ENCODE results near the gene NFATC4.
"Not testable (repeated sequence)": the region's sequence is repeated elsewhere in the genome, so short reads cannot be mapped to it uniquely, and the experiment has no call there.

The NFATC4 gene

DNA sequence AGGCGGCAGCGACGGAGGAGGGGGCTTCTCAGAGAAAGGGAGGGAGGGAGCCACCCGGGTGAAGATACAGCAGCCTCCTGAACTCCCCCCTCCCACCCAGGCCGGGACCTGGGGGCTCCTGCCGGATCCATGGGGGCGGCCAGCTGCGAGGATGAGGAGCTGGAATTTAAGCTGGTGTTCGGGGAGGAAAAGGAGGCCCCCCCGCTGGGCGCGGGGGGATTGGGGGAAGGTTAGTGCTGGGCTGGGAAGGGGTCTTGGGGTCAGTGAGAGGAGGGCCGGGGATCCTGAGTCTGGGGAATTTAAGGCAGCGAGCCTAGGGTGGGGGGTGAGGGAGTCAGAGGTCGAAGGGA is 203 bp downstream of the NFATC4 start:
- DNase-seq (ENCODE audit: low spot score) = no peak

DNA sequence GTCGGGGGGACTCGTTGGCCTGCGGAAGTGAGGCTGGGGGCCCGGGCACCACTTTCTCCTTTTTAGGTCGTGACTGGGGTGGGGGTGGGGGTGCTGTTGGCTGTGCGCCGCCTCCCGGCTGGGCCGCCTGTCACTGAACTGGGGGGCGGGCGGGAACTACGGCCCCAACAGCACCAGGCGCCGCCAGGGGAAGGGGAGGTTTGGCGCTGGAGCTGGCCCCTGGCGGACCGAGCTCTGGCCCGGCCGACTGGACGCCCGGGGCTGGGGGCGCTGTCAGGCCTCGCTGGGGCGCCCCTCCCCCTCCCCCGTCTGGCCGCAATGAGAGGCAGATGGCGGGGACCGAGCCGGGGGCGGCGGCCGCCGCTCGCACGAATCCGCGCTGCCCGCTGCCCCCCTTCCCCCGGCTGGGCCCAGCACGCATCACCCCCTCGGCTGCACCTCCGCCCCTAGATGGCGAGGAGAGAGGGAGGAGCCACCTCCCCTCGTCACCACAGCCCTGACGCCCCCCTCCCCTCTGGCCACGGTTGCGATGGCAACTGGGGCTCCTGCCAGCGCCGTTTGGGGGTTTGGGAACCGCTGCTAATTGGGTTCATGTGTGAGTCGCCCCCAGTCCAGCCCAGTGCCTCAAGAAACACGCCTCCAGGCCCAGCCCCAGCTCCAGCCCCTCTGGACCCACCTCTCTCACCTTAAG is 723 bp downstream of the NFATC4 start:
- DNase-seq (ENCODE audit: low spot score) = no peak

DNA sequence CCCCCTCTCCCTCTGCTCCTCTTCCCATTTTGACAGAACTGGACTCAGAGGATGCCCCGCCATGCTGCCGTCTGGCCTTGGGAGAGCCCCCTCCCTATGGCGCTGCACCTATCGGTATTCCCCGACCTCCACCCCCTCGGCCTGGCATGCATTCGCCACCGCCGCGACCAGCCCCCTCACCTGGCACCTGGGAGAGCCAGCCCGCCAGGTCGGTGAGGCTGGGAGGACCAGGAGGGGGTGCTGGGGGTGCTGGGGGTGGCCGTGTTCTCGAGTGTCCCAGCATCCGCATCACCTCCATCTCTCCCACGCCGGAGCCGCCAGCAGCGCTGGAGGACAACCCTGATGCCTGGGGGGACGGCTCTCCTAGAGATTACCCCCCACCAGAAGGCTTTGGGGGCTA is 1.5 kb downstream of the NFATC4 start:
- DNase-seq (ENCODE audit: low spot score) = no peak

DNA sequence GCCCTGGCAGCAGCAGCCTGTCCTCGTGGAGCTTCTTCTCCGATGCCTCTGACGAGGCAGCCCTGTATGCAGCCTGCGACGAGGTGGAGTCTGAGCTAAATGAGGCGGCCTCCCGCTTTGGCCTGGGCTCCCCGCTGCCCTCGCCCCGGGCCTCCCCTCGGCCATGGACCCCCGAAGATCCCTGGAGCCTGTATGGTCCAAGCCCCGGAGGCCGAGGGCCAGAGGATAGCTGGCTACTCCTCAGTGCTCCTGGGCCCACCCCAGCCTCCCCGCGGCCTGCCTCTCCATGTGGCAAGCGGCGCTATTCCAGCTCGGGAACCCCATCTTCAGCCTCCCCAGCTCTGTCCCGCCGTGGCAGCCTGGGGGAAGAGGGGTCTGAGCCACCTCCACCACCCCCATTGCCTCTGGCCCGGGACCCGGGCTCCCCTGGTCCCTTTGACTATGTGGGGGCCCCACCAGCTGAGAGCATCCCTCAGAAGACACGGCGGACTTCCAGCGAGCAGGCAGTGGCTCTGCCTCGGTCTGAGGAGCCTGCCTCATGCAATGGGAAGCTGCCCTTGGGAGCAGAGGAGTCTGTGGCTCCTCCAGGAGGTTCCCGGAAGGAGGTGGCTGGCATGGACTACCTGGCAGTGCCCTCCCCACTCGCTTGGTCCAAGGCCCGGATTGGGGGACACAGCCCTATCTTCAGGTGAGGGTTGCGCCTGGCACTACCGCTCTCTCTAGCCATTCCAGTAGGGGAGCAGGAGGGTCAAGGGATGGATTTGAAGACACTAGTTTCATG is 2.1 kb downstream of the NFATC4 start:
- DNase-seq (ENCODE audit: low spot score) = no peak

DNA sequence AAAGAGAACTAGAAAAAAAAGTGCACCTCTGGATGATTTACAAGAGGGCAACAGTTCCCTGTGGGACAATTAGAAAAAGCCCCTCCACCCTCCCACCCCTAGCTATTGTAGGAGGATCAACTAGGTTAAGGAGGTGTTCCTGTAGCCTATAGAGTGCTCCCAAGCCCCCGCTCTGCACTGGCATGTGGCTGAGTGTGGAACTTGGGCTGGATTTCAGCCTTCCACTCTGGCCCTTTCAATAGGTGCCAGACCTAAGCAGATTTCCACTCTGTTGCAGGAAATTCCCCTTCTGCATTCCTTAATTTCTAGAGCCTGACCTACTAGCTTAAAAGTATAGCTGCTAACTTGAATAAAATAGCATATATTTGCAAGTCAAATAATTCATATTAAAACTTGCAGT is 2.8 kb downstream of the NFATC4 start:
- DNase-seq (ENCODE audit: low spot score) = no peak

DNA sequence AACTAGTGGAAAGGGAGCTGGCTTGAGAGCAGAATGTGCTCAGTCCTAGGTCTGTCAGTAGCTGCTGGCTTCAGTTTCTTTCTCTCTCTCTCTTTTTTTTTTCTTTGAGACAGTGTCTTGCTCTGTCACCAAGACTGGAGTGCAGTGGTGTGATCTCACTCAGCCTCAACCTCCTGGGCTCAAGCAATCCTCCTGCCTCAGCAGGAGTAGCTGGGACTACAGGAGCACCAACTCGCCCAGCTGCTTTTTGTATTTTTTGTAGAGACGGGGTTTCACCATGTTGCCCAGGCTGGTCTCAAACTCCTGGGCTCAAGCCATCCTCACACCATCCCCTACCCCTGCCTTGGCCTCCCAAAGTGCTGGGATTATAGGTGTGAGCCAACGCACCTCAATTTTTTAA is 3.6 kb downstream of the NFATC4 start:
- DNase-seq (ENCODE audit: low spot score) = not testable (repeated sequence)

DNA sequence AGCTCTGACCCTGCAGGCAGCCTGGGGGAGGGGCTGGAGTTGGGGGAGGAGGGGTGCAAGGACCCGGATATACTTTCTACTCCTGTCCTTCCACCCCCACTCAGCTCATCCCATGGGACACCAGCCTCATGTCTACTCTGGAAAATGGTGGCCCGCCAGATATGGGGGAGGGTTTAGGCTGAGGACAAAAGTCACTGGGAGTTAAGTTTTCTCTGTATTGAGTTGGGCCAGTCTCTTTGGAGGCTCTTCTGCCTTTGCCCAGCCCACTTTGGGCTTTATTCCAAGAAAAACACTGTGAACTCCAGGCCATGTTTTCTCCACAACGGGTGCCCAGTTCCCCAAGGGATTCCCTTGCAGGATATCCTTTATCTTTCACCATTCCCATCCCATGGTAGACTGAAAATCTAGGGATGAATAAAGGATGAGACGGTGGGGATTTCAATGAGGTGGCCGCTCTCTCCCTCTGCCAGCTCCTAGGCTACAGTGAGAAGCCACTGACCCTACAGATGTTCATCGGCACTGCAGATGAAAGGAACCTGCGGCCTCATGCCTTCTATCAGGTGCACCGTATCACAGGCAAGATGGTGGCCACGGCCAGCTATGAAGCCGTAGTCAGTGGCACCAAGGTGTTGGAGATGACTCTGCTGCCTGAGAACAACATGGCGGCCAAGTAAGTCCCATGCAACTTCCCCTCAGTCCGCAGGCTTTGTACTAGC is 4.9 kb downstream of the NFATC4 start:
- no peak for DNase-seq (ENCODE audit: low spot score)

DNA sequence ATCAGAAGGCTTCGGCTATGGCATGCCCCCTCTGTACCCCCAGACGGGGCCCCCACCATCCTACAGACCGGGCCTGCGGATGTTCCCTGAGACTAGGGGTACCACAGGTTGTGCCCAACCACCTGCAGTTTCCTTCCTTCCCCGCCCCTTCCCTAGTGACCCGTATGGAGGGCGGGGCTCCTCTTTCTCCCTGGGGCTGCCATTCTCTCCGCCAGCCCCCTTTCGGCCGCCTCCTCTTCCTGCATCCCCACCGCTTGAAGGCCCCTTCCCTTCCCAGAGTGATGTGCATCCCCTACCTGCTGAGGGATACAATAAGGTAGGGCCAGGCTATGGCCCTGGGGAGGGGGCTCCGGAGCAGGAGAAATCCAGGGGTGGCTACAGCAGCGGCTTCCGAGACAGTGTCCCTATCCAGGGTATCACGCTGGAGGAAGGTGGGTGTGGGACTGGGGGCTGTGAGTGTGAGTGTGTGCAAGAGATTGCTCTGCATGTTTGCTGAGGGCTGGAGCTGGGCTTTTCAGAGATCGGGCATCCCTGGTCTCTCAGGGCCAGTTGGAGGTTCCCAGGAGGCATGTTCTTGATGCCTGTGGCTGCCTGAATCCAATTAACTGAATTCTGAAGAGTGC is 8.6 kb downstream of the NFATC4 start:
- no peak for DNase-seq (ENCODE audit: low spot score)

DNA sequence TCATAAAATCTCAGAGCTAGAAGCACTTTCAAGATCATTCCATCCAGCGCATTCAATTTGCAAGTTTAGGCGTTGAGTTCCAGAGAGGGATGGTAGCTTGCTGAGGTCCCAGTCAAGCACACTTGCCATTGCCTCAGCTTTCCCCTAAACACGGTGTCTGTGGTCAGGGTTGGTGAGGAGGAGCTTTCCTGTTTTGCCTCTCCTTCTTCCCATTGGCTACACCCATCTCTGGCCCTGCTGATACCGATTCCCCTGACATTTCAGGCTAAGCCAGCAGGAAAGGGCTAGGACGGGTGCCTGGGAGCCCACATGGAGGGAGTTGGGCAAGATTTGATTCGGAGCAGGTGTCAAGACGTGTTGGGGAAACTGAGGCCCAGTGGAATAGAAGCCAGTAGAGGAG is 9.1 kb downstream of the NFATC4 start:
- DNase-seq (ENCODE audit: low spot score) = no peak

DNA sequence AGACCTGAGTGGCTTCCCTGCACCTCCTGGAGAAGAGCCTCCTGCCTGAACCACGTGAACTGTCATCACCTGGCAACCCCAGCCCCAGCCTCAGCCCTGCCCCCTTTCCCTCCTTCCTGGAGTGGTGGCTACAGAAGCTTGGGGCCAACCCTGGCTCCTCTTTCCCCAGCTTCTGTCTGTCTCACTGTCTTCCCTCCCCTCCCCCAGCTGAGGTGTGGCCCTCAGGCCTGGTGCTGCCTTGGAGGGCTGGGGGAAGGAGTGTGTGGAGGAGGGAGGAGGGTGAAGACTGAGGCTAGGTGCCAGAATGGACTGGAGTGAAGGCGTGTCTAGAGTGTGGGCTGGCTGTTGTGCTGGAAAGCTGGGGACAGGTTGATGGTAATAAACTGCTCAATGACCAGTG is 9.7 kb downstream of the NFATC4 start:
- no peak for DNase-seq (ENCODE audit: low spot score)

DNA sequence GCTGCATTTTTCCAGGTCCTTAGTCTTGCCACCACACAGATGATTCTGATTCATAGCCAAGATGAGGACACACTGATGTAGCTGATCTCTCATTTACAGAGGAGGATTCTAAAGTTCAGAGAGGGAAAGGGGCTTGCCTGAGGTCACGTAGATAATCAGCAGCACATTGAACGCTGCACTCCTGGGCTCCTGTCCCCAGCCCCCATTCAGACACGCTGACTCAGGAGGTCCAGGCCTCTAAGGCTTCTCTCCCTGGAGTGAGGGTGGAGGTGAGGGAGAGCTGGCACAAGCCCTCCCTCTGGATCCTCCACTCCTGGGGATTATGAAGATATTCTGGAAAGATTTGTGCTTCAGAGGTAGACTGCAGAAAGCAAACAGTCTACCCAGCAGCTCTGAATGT is 10.3 kb downstream of the NFATC4 start:
- DNase-seq (ENCODE audit: low spot score) = no peak

DNA sequence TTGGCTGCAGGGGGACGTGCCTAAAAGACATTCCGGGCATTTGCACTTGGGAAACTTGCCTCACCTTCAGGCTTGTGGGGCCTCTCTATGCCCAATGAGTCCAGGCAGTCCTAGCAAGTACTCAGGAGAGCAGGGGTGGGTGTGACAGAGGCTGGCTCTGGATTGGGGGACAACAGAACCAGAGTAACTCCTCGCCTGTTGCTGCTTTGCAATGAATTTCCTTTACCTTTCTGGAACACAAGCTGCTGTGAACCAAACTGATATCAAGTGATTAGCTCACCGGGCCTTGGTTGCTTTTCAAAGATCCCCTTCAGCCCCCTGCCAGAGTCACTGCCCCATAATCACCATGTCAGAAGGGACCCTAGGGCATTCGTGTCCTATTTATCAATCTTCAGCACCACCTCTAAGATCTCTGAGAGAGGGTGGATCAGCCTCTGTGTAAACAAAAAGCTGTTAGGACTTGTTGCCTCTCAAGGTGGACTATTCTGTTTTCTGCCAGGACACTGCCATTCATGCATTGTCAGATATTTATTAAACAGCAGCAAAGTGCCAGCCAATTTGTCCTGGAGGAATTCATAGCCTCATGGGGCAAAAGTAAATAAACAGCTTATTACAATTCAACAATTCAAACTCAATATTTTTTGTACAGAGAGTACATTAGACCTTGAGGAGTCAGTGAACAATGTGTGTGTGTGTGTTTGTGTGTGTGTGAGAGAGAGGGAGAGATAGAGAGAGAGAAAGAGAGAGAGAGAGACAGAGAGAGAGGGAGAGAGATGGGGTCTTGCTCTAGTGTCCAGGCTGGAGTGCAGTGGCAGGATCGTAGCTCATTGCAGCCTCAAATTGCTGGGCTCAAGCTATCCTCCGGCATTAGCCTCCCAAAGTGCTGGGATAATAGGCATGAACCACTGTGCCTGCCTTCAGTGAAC is 11.3 kb downstream of the NFATC4 start:
- DNase-seq (ENCODE audit: low spot score) = no peak

DNA sequence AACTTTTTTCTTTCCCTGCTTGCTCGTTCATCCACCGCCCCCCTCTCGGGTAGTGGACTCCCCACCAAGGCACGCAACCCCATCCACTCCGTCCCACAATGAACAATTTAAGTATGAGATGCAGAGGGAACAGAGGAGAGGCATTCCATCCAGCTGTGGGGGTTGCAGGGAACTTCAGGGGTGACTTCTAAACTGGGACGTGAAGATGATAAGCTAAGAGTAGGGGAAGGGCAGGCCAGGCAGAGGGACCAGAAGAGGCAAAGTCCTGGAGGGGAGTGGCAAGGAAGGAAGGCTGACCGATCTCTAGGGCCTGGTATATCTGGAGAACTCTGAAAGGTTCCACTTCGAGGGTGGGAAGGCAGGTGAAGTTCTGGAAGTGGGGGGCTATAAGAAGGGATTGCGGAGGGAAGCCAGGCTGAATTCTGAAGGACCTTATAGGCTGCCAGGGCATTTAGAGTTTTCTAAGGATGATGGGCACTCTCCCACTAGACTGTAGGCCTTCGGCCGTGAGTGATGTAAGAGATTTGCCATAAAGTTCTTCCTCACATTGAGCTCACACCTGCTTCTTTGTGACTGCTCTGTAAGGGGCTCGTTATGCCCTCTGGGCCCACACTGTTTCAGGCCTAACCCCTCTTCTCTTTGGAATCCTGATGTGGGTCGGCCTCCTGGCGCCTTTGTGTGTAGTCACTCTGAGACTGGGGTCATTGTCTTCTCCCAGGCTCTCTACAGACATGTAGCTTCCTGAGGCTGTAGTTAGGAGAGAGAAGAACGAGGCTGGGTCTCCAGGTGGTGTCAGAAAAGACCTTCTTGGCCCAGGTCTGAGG is 12.1 kb downstream of the NFATC4 start:
- no peak for DNase-seq (ENCODE audit: low spot score)

DNA sequence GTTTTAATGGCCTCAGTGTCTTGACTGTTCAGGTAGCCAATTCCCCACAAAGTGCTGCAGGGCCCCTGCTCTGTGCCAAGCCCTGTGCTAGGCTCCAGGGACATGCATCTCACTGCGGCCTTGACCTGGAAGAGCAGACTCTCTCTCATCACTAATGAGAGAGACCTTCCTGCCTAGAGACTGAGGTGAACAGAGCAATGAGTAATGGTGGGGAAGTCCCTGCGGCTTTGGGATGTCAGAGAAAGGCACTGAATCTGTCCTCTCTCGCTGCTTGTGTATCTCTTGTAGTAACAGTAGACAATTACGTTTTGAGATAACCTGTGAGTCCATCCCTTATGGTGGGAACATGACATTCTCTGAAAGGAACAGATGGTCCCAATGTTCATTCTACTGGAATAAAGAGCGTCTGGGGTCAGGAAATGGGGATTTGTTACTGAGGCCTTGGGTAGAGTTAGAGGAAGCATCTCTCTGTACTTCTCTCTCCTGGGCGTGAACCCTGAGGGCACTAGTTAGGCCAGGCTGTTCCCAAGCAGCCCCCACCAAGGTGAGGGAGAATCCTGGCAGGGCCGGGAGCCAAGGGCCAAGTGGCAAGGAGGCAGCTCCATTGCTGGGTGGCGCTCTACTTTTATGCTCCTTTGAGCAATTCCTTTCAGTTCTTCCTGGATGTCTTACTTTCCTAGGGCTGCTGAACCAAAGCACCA is 13.5 kb downstream of the NFATC4 start:
- no peak for DNase-seq (ENCODE audit: low spot score)

DNA sequence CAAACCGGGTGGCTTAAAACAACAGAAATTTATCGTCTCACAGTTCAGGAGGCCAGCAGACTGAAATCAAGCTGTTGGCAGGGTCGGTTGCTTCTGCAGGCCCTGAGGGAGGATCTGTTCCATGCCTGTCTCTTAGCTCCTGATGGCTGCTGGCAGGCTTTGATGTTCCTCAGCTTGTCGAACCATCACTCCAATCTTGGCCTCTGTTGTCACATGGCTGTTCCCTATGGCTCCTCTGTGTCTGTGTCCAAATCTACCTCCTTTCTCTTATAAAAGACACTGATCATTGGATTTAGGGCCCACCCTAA is 14.0 kb downstream of the NFATC4 start:
- DNase-seq (ENCODE audit: low spot score) = no peak

DNA sequence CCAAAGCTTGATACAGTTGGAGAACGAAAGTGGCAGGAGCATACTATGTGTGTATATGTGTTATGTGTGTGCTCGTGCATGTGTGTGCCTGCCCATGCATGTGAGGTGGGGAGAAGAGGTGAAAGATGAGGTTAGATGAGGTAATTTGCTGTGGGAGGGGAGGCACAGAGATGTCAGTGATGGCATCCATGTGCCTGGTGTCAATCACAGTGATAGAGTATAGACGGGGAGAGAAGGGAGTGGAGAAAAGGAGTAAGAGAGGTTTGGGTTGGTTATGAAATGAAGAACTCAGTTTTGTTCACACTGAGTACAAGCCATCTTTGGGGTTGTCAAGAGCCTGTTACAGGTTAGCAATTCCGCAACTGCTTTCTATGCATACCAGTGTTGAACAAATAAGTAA is 16.2 kb downstream of the NFATC4 start:
- DNase-seq (ENCODE audit: low spot score) = no peak

DNA sequence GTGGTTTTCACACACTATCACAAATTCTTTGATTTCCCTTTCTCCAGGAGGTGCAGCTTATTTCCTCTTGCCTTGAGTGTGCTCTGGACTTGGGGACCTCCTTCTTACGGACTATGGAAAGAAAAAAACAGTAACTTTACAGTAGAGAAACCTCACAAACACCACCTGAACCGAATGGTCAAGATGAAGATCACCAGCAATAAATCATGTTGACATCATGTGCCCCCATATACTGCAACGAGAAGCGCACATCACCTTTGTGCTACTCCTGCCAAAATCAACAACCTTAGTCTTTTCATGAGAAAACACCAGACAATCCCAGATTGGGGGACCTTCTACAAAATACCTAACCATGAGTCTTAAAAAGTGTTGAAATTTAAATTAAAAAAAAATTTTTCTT is 17.5 kb downstream of the NFATC4 start:
- no peak for DNase-seq (ENCODE audit: low spot score)

DNA sequence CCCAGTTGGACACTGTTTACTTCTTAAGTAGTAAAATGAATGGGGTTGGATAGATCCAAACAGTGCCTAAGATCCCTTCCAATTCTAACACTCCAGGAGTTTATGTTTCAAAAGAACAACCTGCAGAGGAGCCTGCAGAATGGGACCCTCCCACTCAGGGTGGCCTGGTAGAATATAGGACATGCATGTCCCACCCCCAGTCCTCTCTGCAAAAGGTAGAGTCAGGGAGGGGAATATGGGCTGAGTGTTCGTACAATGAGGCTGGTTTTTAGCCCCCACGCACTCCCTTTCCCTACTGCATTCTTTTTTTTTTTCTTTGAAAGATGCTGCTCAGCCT is 19.0 kb downstream of the NFATC4 start:
- no peak for DNase-seq (ENCODE audit: low spot score)

DNA sequence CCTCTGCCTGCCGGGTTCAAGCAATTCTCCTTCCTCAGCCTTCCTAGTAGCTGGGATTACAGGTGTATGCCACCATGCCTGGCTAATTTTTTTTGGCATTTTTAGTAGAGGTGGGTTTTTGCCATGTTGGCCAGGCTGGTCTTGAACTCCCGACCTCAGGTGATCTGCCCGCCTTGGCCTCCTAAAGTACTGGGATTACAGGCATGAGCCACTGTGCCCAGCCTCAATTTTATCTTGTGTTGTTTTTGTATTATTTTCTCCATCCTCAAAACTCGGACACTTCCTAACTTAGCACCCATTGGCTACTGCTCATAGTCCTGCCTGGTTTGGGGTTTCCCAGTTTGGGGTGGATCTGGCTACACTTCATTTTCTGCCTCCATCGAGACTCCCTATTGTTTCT is 19.6 kb downstream of the NFATC4 start:
- DNase-seq (ENCODE audit: low spot score) = not testable (repeated sequence)

DNA sequence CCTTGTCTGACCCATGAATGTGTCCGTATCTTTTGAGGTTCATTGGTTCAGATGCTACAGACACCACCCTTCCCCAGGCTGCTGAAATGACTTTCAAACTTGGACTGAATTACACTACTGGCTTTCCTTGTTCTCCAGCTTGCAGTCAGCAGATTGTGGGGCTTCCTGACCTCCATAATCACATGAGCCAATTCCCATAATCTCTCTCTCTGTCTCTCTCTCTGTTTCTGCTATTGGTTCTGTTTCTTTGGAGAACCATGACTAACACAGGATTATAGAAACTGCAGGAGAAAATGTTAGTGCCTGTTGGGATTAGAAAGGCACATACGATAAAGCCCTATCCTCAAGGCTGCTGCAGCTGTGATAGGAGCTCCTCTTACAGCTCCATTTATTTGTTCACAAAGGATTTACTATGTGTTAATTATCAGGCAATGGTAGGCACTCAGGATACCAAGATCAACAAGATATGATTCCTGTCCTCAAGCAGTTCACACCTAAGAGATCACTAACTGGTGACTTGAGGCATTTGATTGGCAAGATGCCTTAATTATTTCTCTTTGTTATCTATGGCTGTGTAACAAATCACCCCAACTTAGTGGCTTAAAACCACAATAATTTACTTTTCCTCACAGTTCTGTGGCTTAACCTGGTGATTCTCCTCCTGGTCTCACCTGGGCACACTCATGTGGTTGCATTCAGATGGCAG is 20.6 kb downstream of the NFATC4 start:
- DNase-seq (ENCODE audit: low spot score) = no peak

Measured in pons (tissue), 1 donor.